RWPE2 (cell line): ENCODE results near the gene CLSTN2.

Experiments
- ATAC-seq: fragments of 200-7000 bp; cut with Tn5 transposase; 3 replicates; pipeline ENCODE4 v1.9.1; 2021; ENCODE audit warnings: low read depth
- DNase-seq: peaks from one replicate; pipeline ENCODE4 v3.0.0-alpha.2; 2020; ENCODE audit warnings: low spot score
- H3K27ac ChIP-seq: fragments of 450-650 bp; 2 replicates; pipeline ENCODE4 v1.5.1; 2017; ENCODE audit warnings: mild to moderate bottlenecking; ENCODE audit not compliant: poor library complexity, severe bottlenecking
- H3K27me3 ChIP-seq: fragments of 250-450 bp; sonication (Bioruptor Pico); 2 replicates; pipeline ENCODE4 v1.5.1; 2021; ENCODE audit warnings: mild to moderate bottlenecking, moderate library complexity; ENCODE audit not compliant: insufficient read depth, poor library complexity, severe bottlenecking
- H3K36me3 ChIP-seq: fragments of 250-450 bp; sonication (Bioruptor Pico); 2 replicates; pipeline ENCODE4 v1.5.1; 2020; ENCODE audit warnings: low read depth, mild to moderate bottlenecking, moderate library complexity
- H3K4me1 ChIP-seq: fragments of 250-450 bp; sonication (Bioruptor Pico); 2 replicates; pipeline ENCODE4 v1.5.1; 2021; ENCODE audit warnings: mild to moderate bottlenecking, moderate library complexity; ENCODE audit not compliant: insufficient read depth, poor library complexity, severe bottlenecking
- H3K4me3 ChIP-seq: fragments of 250-450 bp; sonication (Bioruptor Pico); 2 replicates; pipeline ENCODE4 v1.5.1; 2021; ENCODE audit warnings: mild to moderate bottlenecking, moderate library complexity; ENCODE audit not compliant: severe bottlenecking
- H3K9me3 ChIP-seq: fragments of 250-450 bp; sonication (Bioruptor Pico); 2 replicates; pipeline ENCODE4 v1.5.1; 2021; ENCODE audit warnings: mild to moderate bottlenecking, moderate library complexity; ENCODE audit not compliant: severe bottlenecking
- TF ChIP-seq, protein P1 (sequence below): fragments of 450-650 bp; IDR thresholded peaks from one replicate; pipeline ENCODE4 v1.5.1; 2017; ENCODE audit warnings: mild to moderate bottlenecking, moderate library complexity; ENCODE audit not compliant: poor library complexity, severe bottlenecking

Gene CLSTN2

GRCh38 chr3:140100479-140100878, 165.5 kb downstream of the CLSTN2 start:
- H3K4me3 ChIP-seq = no peak overlapping the region
- ATAC-seq = no peak

DNA sequence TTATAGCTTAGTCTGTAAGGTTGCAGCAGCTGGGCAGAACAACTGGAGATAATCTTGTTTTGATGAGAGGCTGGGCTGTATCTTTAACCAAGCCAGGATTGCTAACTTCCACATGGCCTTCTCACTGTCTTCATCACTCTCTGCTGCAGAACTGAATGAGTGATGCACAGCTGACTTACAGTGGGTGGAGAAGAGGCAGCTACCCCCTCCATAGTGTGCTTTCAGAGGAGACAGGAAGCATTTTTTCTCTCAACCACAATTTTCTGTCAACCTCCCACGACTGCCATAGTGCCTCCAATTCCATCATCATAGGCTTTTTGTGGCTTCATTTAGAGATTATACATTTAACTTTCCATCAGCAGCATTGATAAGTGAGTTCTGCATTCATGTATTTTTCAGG, 168.2 kb downstream of the CLSTN2 start:
- no peak for DNase-seq
- no peaks in the 10 kb centered on the region for H3K36me3 ChIP-seq
- H3K27ac ChIP-seq = no peak overlapping the region
- no peak for ATAC-seq
- no peaks in the 10 kb centered on the region for H3K9me3 ChIP-seq
- no peaks in the 10 kb centered on the region for H3K4me1 ChIP-seq
- TF ChIP-seq, protein P1, sequence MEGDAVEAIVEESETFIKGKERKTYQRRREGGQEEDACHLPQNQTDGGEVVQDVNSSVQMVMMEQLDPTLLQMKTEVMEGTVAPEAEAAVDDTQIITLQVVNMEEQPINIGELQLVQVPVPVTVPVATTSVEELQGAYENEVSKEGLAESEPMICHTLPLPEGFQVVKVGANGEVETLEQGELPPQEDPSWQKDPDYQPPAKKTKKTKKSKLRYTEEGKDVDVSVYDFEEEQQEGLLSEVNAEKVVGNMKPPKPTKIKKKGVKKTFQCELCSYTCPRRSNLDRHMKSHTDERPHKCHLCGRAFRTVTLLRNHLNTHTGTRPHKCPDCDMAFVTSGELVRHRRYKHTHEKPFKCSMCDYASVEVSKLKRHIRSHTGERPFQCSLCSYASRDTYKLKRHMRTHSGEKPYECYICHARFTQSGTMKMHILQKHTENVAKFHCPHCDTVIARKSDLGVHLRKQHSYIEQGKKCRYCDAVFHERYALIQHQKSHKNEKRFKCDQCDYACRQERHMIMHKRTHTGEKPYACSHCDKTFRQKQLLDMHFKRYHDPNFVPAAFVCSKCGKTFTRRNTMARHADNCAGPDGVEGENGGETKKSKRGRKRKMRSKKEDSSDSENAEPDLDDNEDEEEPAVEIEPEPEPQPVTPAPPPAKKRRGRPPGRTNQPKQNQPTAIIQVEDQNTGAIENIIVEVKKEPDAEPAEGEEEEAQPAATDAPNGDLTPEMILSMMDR = no peak
- H3K27me3 ChIP-seq = no peaks in the 10 kb centered on the region
- no peak overlapping the region for H3K4me3 ChIP-seq

More at GRCh38 chr3:140100479-140100878, 165.5 kb downstream of the CLSTN2 start:
- DNase-seq = no peak
- Histone ChIP-seq H3K4me1 (no peaks in the 10 kb centered on the region), H3K27ac (no peak overlapping the region), H3K9me3 (no peaks in the 10 kb centered on the region), H3K36me3 (no peaks in the 10 kb centered on the region), H3K27me3 (no peaks in the 10 kb centered on the region)
- TF ChIP-seq, protein P1 = no peak

- H3K27ac ChIP-seq = no peak overlapping the region
- ATAC-seq = no peak
These were observed 169.1 kb downstream of the CLSTN2 start for GRCh38 chr3:140103986-140104645.

GRCh38 chr3:140113996-140114788, 179.2 kb downstream of the CLSTN2 start:
- Histone ChIP-seq H3K4me3 (no peak overlapping the region), H3K27ac (no peak overlapping the region), H3K36me3 (no peaks in the 10 kb centered on the region), H3K4me1 (no peaks in the 10 kb centered on the region), H3K9me3 (no peaks in the 10 kb centered on the region), H3K27me3 (no peaks in the 10 kb centered on the region)
- TF ChIP-seq, protein P1 = no peak
- ATAC-seq (no peak), DNase-seq (no peak)

More at GRCh38 chr3:140103986-140104645, 169.1 kb downstream of the CLSTN2 start:
- TF ChIP-seq, protein P1 = no peak
- H3K27me3 ChIP-seq = no peaks in the 10 kb centered on the region
- H3K4me1 ChIP-seq = no peaks in the 10 kb centered on the region
- DNase-seq = no peak
- no peaks in the 10 kb centered on the region for H3K36me3 ChIP-seq
- no peaks in the 10 kb centered on the region for H3K9me3 ChIP-seq
- H3K4me3 ChIP-seq = no peak overlapping the region

GRCh38 chr3:140114789-140115080, 179.8 kb downstream of the CLSTN2 start:
- no peak overlapping the region for H3K4me3 ChIP-seq
- no peaks in the 10 kb centered on the region for H3K9me3 ChIP-seq
- H3K4me1 ChIP-seq = no peaks in the 10 kb centered on the region
- no peak overlapping the region for H3K27ac ChIP-seq
- no peak for DNase-seq
- no peak for ATAC-seq
- TF ChIP-seq, protein P1 = no peak
- H3K36me3 ChIP-seq = no peaks in the 10 kb centered on the region
- H3K27me3 ChIP-seq = no peaks in the 10 kb centered on the region
